ENCODE measurements around the gene ROCK2. TPM values are rescaled to one million over a fixed set of nuclear protein-coding genes. Genes with fewer than 3 reads are reported as not detected.

Gene ROCK2
- total RNA-seq, 3 donors from 2014 or later (not counting 1 experiment from before 2014, with no cell fraction given) = 19.9 to 28.2 (median 21.9) TPM

GRCh38 chr2:11141319-11141718 is 203.1 kb downstream of the ROCK2 start:
- Histone ChIP-seq H3K9me3 (ENCODE audit: control insufficient read depth, insufficient read depth, low read length) (no peaks in the 10 kb centered on the region), H3K27me3 (ENCODE audit: control insufficient read depth, insufficient read depth, low read length) (no peaks in the 10 kb centered on the region), H3K36me3 (ENCODE audit: control insufficient read depth, insufficient read depth, low read length) (no peaks in the 10 kb centered on the region), H3K4me3 (ENCODE audit: low read length) (no peak overlapping the region), H3K4me1 (ENCODE audit: control insufficient read depth, insufficient read depth, low read length) (peaks cover 4% of the 10 kb centered on the region), H3K27ac (ENCODE audit: low read length) (no peak overlapping the region)
- intact Hi-C loops (cut with micrococcal nuclease) = no loop called here
- Mint-ChIP-seq H3K4me1 (no peaks in the 10 kb centered on the region), H3K4me3 (no peak overlapping the region), H3K27ac (no peak overlapping the region), H3K27me3 (ENCODE audit: low read depth in 2 of 2) (peaks cover 24 to 37% of the 10 kb centered on the region in 2 donors), H3K36me3 (no peaks in the 10 kb centered on the region), H3K9me3 (no peaks in the 10 kb centered on the region)
- no peak for TF ChIP-seq CTCF (IDR thresholded peaks at IDR 0.05)
- no peak for DNase-seq
- ATAC-seq = no peak
- 85% methylated on average over 3 of the region's 4 CpGs for WGBS (ENCODE audit: insufficient coverage)

GRCh38 chr2:11140492-11140891 is 203.9 kb downstream of the ROCK2 start:
- Histone ChIP-seq H3K36me3 (ENCODE audit: control insufficient read depth, insufficient read depth, low read length) (no peaks in the 10 kb centered on the region), H3K4me3 (ENCODE audit: low read length) (no peak overlapping the region), H3K27ac (ENCODE audit: low read length) (no peak overlapping the region), H3K9me3 (ENCODE audit: control insufficient read depth, insufficient read depth, low read length) (no peaks in the 10 kb centered on the region), H3K27me3 (ENCODE audit: control insufficient read depth, insufficient read depth, low read length) (no peaks in the 10 kb centered on the region), H3K4me1 (ENCODE audit: control insufficient read depth, insufficient read depth, low read length) (peaks cover 2% of the 10 kb centered on the region)
- intact Hi-C loops (cut with micrococcal nuclease) = no loop called here
- DNase-seq (no peak), ATAC-seq (no peak)
- H3K36me3 Mint-ChIP-seq = no peaks in the 10 kb centered on the region
- H3K27me3 Mint-ChIP-seq (ENCODE audit: low read depth in 2 of 2) = peaks cover 27 to 42% of the 10 kb centered on the region in 2 donors
- no peaks in the 10 kb centered on the region for H3K9me3 Mint-ChIP-seq
- WGBS (ENCODE audit: insufficient coverage) = 70% methylated on average over 4 of the region's 4 CpGs
- no peak overlapping the region for H3K4me3 Mint-ChIP-seq
- H3K4me1 Mint-ChIP-seq = no peaks in the 10 kb centered on the region
- H3K27ac Mint-ChIP-seq = no peak overlapping the region
- TF ChIP-seq CTCF (IDR thresholded peaks at IDR 0.05) = no peak

- TF ChIP-seq CTCF (IDR thresholded peaks at IDR 0.05) = no peak
- H3K4me3 Mint-ChIP-seq = peak overlapping the region; percentile 4
- H3K27ac Mint-ChIP-seq = no peak overlapping the region
- no peaks in the 10 kb centered on the region for H3K9me3 ChIP-seq (ENCODE audit: control insufficient read depth, insufficient read depth, low read length)
- peaks cover 34% of the 10 kb centered on the region for H3K4me1 ChIP-seq (ENCODE audit: control insufficient read depth, insufficient read depth, low read length)
- no peak overlapping the region for H3K4me3 ChIP-seq (ENCODE audit: low read length)
- DNase-seq (no peak), ATAC-seq (no peak)
- no peaks in the 10 kb centered on the region for H3K9me3 Mint-ChIP-seq
- intact Hi-C loops (cut with micrococcal nuclease) = loop anchor here (10.0 kb wide), 1 partner anchor 280 kb away; no protein-coding TSS in a partner anchor
- no peaks in the 10 kb centered on the region for H3K36me3 Mint-ChIP-seq
- no peaks in the 10 kb centered on the region for H3K36me3 ChIP-seq (ENCODE audit: control insufficient read depth, insufficient read depth, low read length)
- no peaks in the 10 kb centered on the region for H3K27me3 ChIP-seq (ENCODE audit: control insufficient read depth, insufficient read depth, low read length)
- H3K27ac ChIP-seq (ENCODE audit: low read length) = no peak overlapping the region
- peaks cover 12 to 14% of the 10 kb centered on the region in 2 donors for H3K27me3 Mint-ChIP-seq (ENCODE audit: low read depth in 2 of 2)
- 88% methylated on average over 5 of the region's 5 CpGs for WGBS (ENCODE audit: insufficient coverage)
- H3K4me1 Mint-ChIP-seq = peaks cover 9% of the 10 kb centered on the region in 2 donors
Measured at GRCh38 chr2:11134349-11134748, 210.1 kb downstream of the ROCK2 start.

GRCh38 chr2:11133936-11134320 is 210.5 kb downstream of the ROCK2 start:
- no peak overlapping the region for H3K4me3 ChIP-seq (ENCODE audit: low read length)
- H3K4me3 Mint-ChIP-seq = no peak overlapping the region

More at GRCh38 chr2:11133936-11134320, 210.5 kb downstream of the ROCK2 start:
- no peaks in the 10 kb centered on the region for H3K9me3 Mint-ChIP-seq
- WGBS (ENCODE audit: insufficient coverage) = 92% methylated on average over 8 of the region's 8 CpGs
- H3K27ac Mint-ChIP-seq = no peak overlapping the region
- H3K4me1 Mint-ChIP-seq = peaks cover 9% of the 10 kb centered on the region in 2 donors
- peaks cover 12 to 14% of the 10 kb centered on the region in 2 donors for H3K27me3 Mint-ChIP-seq (ENCODE audit: low read depth in 2 of 2)
- ATAC-seq = no peak
- H3K27me3 ChIP-seq (ENCODE audit: control insufficient read depth, insufficient read depth, low read length) = no peaks in the 10 kb centered on the region
- TF ChIP-seq CTCF (IDR thresholded peaks at IDR 0.05) = no peak
- no peak for DNase-seq
- peaks cover 34% of the 10 kb centered on the region for H3K4me1 ChIP-seq (ENCODE audit: control insufficient read depth, insufficient read depth, low read length)
- intact Hi-C loops (cut with micrococcal nuclease) = loop anchor here (2.0 to 10.0 kb wide), 2 partner anchors 21 to 281 kb away; partner anchors contain the start of gene SLC66A3
- H3K9me3 ChIP-seq (ENCODE audit: control insufficient read depth, insufficient read depth, low read length) = no peaks in the 10 kb centered on the region
- H3K36me3 Mint-ChIP-seq = no peaks in the 10 kb centered on the region
- H3K36me3 ChIP-seq (ENCODE audit: control insufficient read depth, insufficient read depth, low read length) = no peaks in the 10 kb centered on the region
- no peak overlapping the region for H3K27ac ChIP-seq (ENCODE audit: low read length)
